Adrenal gland (tissue), 12 donors: Measurements from ENCODE around the gene CCDC9. TPM values are rescaled to one million over a fixed set of nuclear protein-coding genes. Genes with fewer than 3 reads are reported as not detected.
A peak's percentile ranks its signal among the peaks of the same experiment; 100 is the strongest.

ENCODE experiments used
- DNase-seq, 7 donors: peaks; one replicate each; pipeline ENCODE4 v3.0.0-alpha.2; 2019 to 2020
- H3K27ac ChIP-seq, 5 donors: fragments of 200-600 bp; sonication (generic) in 4 of 5; 1 replicate in 3 of 5; 2 replicates in 2 of 5; pipeline versions ENCODE4 v1.5.1 to v1.8.0; 2016 to 2020; ENCODE audit warnings: mild to moderate bottlenecking in 1 of 5
- H3K27me3 ChIP-seq: fragments of 200-600 bp; 2 replicates; pipeline ENCODE4 v1.8.0; 2021
- H3K36me3 ChIP-seq, 2 donors: fragments of 200-600 bp; replicated peaks in 1 of 2; 1 replicate in 1 of 2; 2 replicates in 1 of 2; pipeline versions ENCODE4 v1.5.1 to v1.8.0; 2018 to 2022
- H3K4me1 ChIP-seq, 2 donors: fragments of 200-600 bp; replicated peaks in 1 of 2; 1 replicate in 1 of 2; 2 replicates in 1 of 2; pipeline versions ENCODE4 v1.5.1 to v1.8.0; 2018 to 2021
- H3K4me3 ChIP-seq, 4 donors: fragments of 200-600 bp; sonication (generic) in 3 of 4; one replicate each; pipeline ENCODE4 v1.5.1; 2016 to 2018
- H3K9me3 ChIP-seq, 3 donors: fragments of 200-600 bp; sonication (generic) in 1 of 3; replicated peaks in 1 of 3; 1 replicate in 2 of 3; 2 replicates in 1 of 3; pipeline versions ENCODE4 v1.5.1 to v1.8.0; 2016 to 2021
- CTCF ChIP-seq, 6 experiments: fragments of 450-650 bp in 4 of 6; fragments of 200-600 bp in 2 of 6; sonication (generic) in 1 of 6; IDR thresholded peaks; 1 replicate in 5 of 6; 2 replicates in 1 of 6; pipeline versions ENCODE4 v1.5.1 to v1.8.0; 2016 to 2021; ENCODE audit warnings: antibody characterized with exemption in 6 of 6, mild to moderate bottlenecking in 2 of 6, moderate library complexity in 1 of 6
- POLR2A ChIP-seq, 2 donors: fragments of 450-650 bp; IDR thresholded peaks; one replicate each; pipeline ENCODE4 v1.6.1; 2017; ENCODE audit warnings: antibody characterized with exemption in 2 of 2, mild to moderate bottlenecking in 2 of 2, moderate library complexity in 1 of 2
- WGBS, 4 donors: extraction: QIAGEN DNeasy Blood & Tissue Kit in 2 of 4; methylation state at CpG; one replicate each; pipeline versions ENCODE4 v1.1.5 to v1.1.7; 2013 to 2017; 5-methylcytosine and 5-hydroxymethylcytosine counted together
- intact Hi-C, 2 donors: fragments of 100-400 bp; cut with DNase I; formaldehyde crosslinking; loops; one replicate each; pipeline versions ENCODE4 v1.14.1 to v1.15.0; 2022 to 2023
- polyA plus RNA-seq, 3 donors: library from polyadenylated mRNA; stranded (reverse); fragments of 200-250 nt in 2 of 3; fragments of 350-450 nt in 1 of 3; fragmentation: Illumina TruSeq in 1 of 3; extraction: RNeasy Lipid Tissue Mini Kit (QIAGEN cat#74804) in 1 of 3; gene quantifications; one replicate each; pipeline ENCODE4 v1.2.3, GENCODE V29; 2013 to 2014
- total RNA-seq, 9 donors: library from RNA; depleted of rRNA in 4 of 9; stranded (reverse); fragments of >200 nt in 4 of 9; fragments of 120-200 nt in 1 of 9; fragmentation: NEBNext Ultra II Directional in 1 of 9; extraction: Animal tissue kit (Norgen Biotek cat#: 25700) in 1 of 9; gene quantifications; one replicate each; pipeline versions ENCODE4 v1.1.0 to v1.2.4, GENCODE V29; 2013 to 2023
- donor health status: healthy with polysubstance abuse.
- donor health status: Bipolar disorder and iron deficiency.
- donor health status: DM: yes; HTN: yes; CAD: no.
- donor health status: DM: no; HTN: no; CAD: no.
- donor health status: DM: no; HTN: no; CAD: no.
- donor health status: DM: yes; HTN: yes; CAD: no.

The CCDC9 gene
- total and polyA plus RNA-seq, 12 donors: 6.0 to 86.5 (median 31.1) TPM

- intact Hi-C loops: no loop called here
- Histone ChIP-seq H3K27me3 (no peaks in the 10 kb centered on the region), H3K36me3 (no peaks in the 10 kb centered on the region), H3K4me1 (peaks cover 0 to 10% of the 10 kb centered on the region in 2 donors), H3K9me3 (no peaks in the 10 kb centered on the region), H3K27ac (peak overlapping the region in 2 of 5 donors; percentile 86 to 88), H3K4me3 (peak overlapping the region in 1 of 4 donors; percentile 42)
- TF ChIP-seq POLR2A (IDR thresholded peaks at IDR 0.05) (no peak), CTCF (IDR thresholded peaks at IDR 0.05) (no peak)
- 70 to 84% (median 79%) methylated on average over 5 of the region's 5 CpGs for WGBS, 4 donors
- DNase-seq: no peak
These were observed 56.2 kb downstream of the CCDC9 start for GRCh38 chr19:47312366-47313006.

GRCh38 chr19:47313754-47314295, 57.5 kb downstream of the CCDC9 start:
- DNase-seq: no peak
- Histone ChIP-seq H3K27me3 (no peaks in the 10 kb centered on the region), H3K4me1 (peaks cover 0 to 10% of the 10 kb centered on the region in 2 donors), H3K36me3 (no peaks in the 10 kb centered on the region), H3K4me3 (no peak overlapping the region), H3K27ac (peak overlapping the region in 3 of 5 donors; percentile 37 to 88 (median 86)), H3K9me3 (no peaks in the 10 kb centered on the region)
- WGBS, 4 donors: 78 to 90% (median 84%) methylated on average over 10 of the region's 10 CpGs
- intact Hi-C loops: no loop called here
- no peak for TF ChIP-seq POLR2A (IDR thresholded peaks at IDR 0.05)

GRCh38 chr19:47315125-47315821, 58.9 kb downstream of the CCDC9 start:
- 18 to 35% (median 22%) methylated on average over 11 to 12 of the region's 12 CpGs for WGBS, 4 donors

GRCh38 chr19:47316513-47316912, 60.2 kb downstream of the CCDC9 start:
- 74 to 77% (median 75%) methylated on average over 4 of the region's 4 CpGs for WGBS, 4 donors
- Histone ChIP-seq H3K4me3 (no peak overlapping the region), H3K27ac (no peak overlapping the region), H3K36me3 (no peaks in the 10 kb centered on the region), H3K9me3 (no peaks in the 10 kb centered on the region), H3K27me3 (no peaks in the 10 kb centered on the region), H3K4me1 (peaks cover 0 to 10% of the 10 kb centered on the region in 2 donors)
- TF ChIP-seq CTCF (IDR thresholded peaks at IDR 0.05) (no peak), POLR2A (IDR thresholded peaks at IDR 0.05) (no peak)
- DNase-seq: no peak
- intact Hi-C loops: no loop called here

More at GRCh38 chr19:47315125-47315821, 58.9 kb downstream of the CCDC9 start:
- Histone ChIP-seq H3K27me3 (no peaks in the 10 kb centered on the region), H3K9me3 (no peaks in the 10 kb centered on the region), H3K27ac (peak overlapping the region; percentile 10 to 88 (median 64)), H3K4me1 (peaks cover 0 to 10% of the 10 kb centered on the region in 2 donors), H3K36me3 (no peaks in the 10 kb centered on the region), H3K4me3 (no peak overlapping the region)
- intact Hi-C loops: no loop called here
- TF ChIP-seq CTCF (IDR thresholded peaks at IDR 0.05): no peak
- TF ChIP-seq POLR2A (IDR thresholded peaks at IDR 0.05): peak in 1 of 2 donors; percentile 29
- DNase-seq: peak; percentile 86 to 94 (median 91)
